SK-N-SH (cell line): ENCODE results near the gene MISFA. TPM values are rescaled to one million over a fixed set of nuclear protein-coding genes. Genes with fewer than 3 reads are reported as not detected.

ENCODE experiments used
- CTCF ChIA-PET: fragments of 300-600, 350-600 bp; formaldehyde crosslinking; extraction: SDS; loops from one replicate; lab custom pipeline; 2021; lab: Yijun Ruan, JAX
- POLR2A ChIA-PET: fragments of 350-600 bp; sonication (Branson Sonifier 250); formaldehyde crosslinking; extraction: SDS; loops from one replicate; lab custom pipeline; 2020; ENCODE audit warnings: antibody characterized with exemption, inconsistent platforms; lab: Yijun Ruan, JAX
- DNase-seq: peaks from one replicate; pipeline ENCODE4 v3.0.0; 2012
- H2AFZ ChIP-seq: fragments of 200-600 bp; sonication (generic); 2 replicates; pipeline ENCODE4 v1.8.1; 2016; ENCODE audit warnings: antibody characterized with exemption, mild to moderate bottlenecking, low read depth
- H3F3A ChIP-seq: fragments of 200-600 bp; sonication (generic); replicated peaks from 2 replicates; pipeline ENCODE3; 2016; ENCODE audit warnings: antibody characterized with exemption, mild to moderate bottlenecking; ENCODE audit not compliant: insufficient read depth
- H3K27ac ChIP-seq, 2 experiments: fragments of 200-500 bp in 1 of 2; fragments of 200-600 bp in 1 of 2; sonication (Bioruptor generic) in 1 of 2; sonication (generic), shearing (Covaris generic) in 1 of 2; 2 replicates each; pipeline versions ENCODE4 v1.5.1 to v1.6.1; 2014 to 2016; ENCODE audit warnings: low read depth in 2 of 2, inconsistent platforms in 1 of 2, low read length in 1 of 2, mild to moderate bottlenecking in 1 of 2, mixed read lengths in 1 of 2
- H3K27me3 ChIP-seq: fragments of 200-600 bp; sonication (generic), shearing (Covaris generic); 2 replicates; pipeline ENCODE4 v1.6.1; 2016; ENCODE audit warnings: mixed run types; ENCODE audit not compliant: insufficient read depth
- H3K36me3 ChIP-seq, 2 experiments: fragments of 200-500 bp in 1 of 2; fragments of 200-600 bp in 1 of 2; sonication (Bioruptor generic) in 1 of 2; sonication (generic) in 1 of 2; replicated peaks in 1 of 2; 2 replicates each; pipeline versions ENCODE3 to v1.5.1; 2014 to 2016; ENCODE audit warnings: low read length in 1 of 2, mild to moderate bottlenecking in 1 of 2; ENCODE audit not compliant: insufficient read depth in 2 of 2, control insufficient read depth in 1 of 2
- H3K4me1 ChIP-seq, 2 experiments: fragments of 200-500 bp in 1 of 2; fragments of 200-600 bp in 1 of 2; sonication (Bioruptor generic) in 1 of 2; sonication (generic), shearing (Covaris generic) in 1 of 2; 2 replicates each; pipeline versions ENCODE4 v1.5.1 to v1.6.1; 2014 to 2016; ENCODE audit warnings: low read depth in 1 of 2, low read length in 1 of 2, mixed run types in 1 of 2; ENCODE audit not compliant: insufficient read depth in 2 of 2, control insufficient read depth in 1 of 2
- H3K4me2 ChIP-seq: fragments of 200-600 bp; sonication (generic), shearing (Covaris generic); 2 replicates; pipeline ENCODE4 v1.6.1; 2017; ENCODE audit warnings: mixed run types
- H3K4me3 ChIP-seq, 2 experiments: fragments of 200-500 bp in 1 of 2; fragments of 200-600 bp in 1 of 2; sonication (Bioruptor generic) in 1 of 2; sonication (generic), shearing (Covaris generic) in 1 of 2; 2 replicates each; pipeline versions ENCODE4 v1.5.1 to v1.8.1; 2014 to 2016; ENCODE audit warnings: low read depth in 2 of 2, inconsistent platforms in 1 of 2, low read length in 1 of 2, mild to moderate bottlenecking in 1 of 2, mixed read lengths in 1 of 2, moderate library complexity in 1 of 2
- H3K79me2 ChIP-seq: fragments of 200-600 bp; sonication (generic); 2 replicates; pipeline ENCODE4 v1.8.1; 2017; ENCODE audit warnings: mild to moderate bottlenecking; ENCODE audit not compliant: insufficient read depth
- H3K9ac ChIP-seq: fragments of 200-600 bp; sonication (generic); 2 replicates; pipeline ENCODE4 v1.6.1; 2017; ENCODE audit warnings: mixed run types
- H3K9me2 ChIP-seq: fragments of 200-600 bp; sonication (generic); 2 replicates; pipeline ENCODE4 v1.6.1; 2017; ENCODE audit warnings: mixed run types
- H3K9me3 ChIP-seq: fragments of 200-600 bp; sonication (generic); 2 replicates; pipeline ENCODE4 v1.6.1; 2017; ENCODE audit warnings: mixed run types, mild to moderate bottlenecking, moderate library complexity
- H4K20me1 ChIP-seq: fragments of 200-600 bp; sonication (generic); 2 replicates; pipeline ENCODE4 v1.6.1; 2017; ENCODE audit warnings: mild to moderate bottlenecking, mixed run types; ENCODE audit not compliant: insufficient read depth
- ELF1 ChIP-seq: IDR thresholded peaks from 2 replicates; pipeline ENCODE4 v1.4.0; 2012
- EP300 ChIP-seq, 2 experiments: IDR thresholded peaks; 2 replicates each; pipeline versions ENCODE4 v1.4.0 to v1.6.1; 2012; ENCODE audit warnings: borderline replicate concordance in 1 of 2, low read depth in 1 of 2, low read length in 1 of 2
- FOSL2 ChIP-seq: IDR thresholded peaks from 2 replicates; pipeline ENCODE4 v1.4.0; 2012; ENCODE audit warnings: low read depth, mild to moderate bottlenecking, moderate library complexity, borderline replicate concordance
- FOXJ3 ChIP-seq: sonication (generic); formaldehyde crosslinking; IDR thresholded peaks from 2 replicates; pipeline ENCODE4 v1.5.1; 2020; ENCODE audit warnings: mild to moderate bottlenecking, missing genetic modification reagents
- FOXM1 ChIP-seq: IDR thresholded peaks from 2 replicates; pipeline ENCODE4 v1.4.0; 2012; ENCODE audit warnings: low read depth, mild to moderate bottlenecking
- GABPA ChIP-seq: IDR thresholded peaks from 2 replicates; pipeline ENCODE4 v1.4.0; 2012; ENCODE audit warnings: low read depth, mild to moderate bottlenecking
- GATA2 ChIP-seq: sonication (generic); formaldehyde crosslinking; IDR thresholded peaks from 2 replicates; pipeline ENCODE4 v1.5.0; 2020; ENCODE audit warnings: mild to moderate bottlenecking, missing genetic modification reagents
- JUND ChIP-seq: IDR thresholded peaks from 2 replicates; pipeline ENCODE4 v1.4.0; 2012
- MEF2A ChIP-seq: IDR thresholded peaks from 2 replicates; pipeline ENCODE4 v1.4.0; 2012; ENCODE audit warnings: low read depth, borderline replicate concordance
- MXI1 ChIP-seq: IDR thresholded peaks from 2 replicates; pipeline ENCODE4 v1.6.1; 2012; ENCODE audit warnings: mild to moderate bottlenecking, low read depth, low read length, improper control_type of control experiment
- NRF1 ChIP-seq: IDR thresholded peaks from 2 replicates; pipeline ENCODE4 v1.6.1; 2012; ENCODE audit warnings: low read depth, mild to moderate bottlenecking, low read length
- POLR2AphosphoS5 ChIP-seq: IDR thresholded peaks from 2 replicates; pipeline ENCODE4 v1.6.1; 2012; ENCODE audit warnings: low read depth, low read length
- RAD21 ChIP-seq: IDR thresholded peaks from 2 replicates; pipeline ENCODE4 v1.6.1; 2012; ENCODE audit warnings: mild to moderate bottlenecking, low read length
- RCOR1 ChIP-seq: fragments of 150-350 bp; IDR thresholded peaks from 2 replicates; pipeline ENCODE4 v1.6.1; 2017; ENCODE audit warnings: antibody characterized with exemption, low read length
- RFX5 ChIP-seq: IDR thresholded peaks from 2 replicates; pipeline ENCODE4 v1.6.1; 2012; ENCODE audit warnings: mild to moderate bottlenecking, improper control_type of control experiment, low read length
- RXRA ChIP-seq: IDR thresholded peaks from 2 replicates; pipeline ENCODE4 v1.4.0; 2012; ENCODE audit warnings: low read depth, mild to moderate bottlenecking, borderline replicate concordance
- TAF1 ChIP-seq: IDR thresholded peaks from 2 replicates; pipeline ENCODE4 v1.6.1; 2012; ENCODE audit warnings: low read depth, mild to moderate bottlenecking, low read length, moderate library complexity, borderline replicate concordance
- TCF12 ChIP-seq: IDR thresholded peaks from 2 replicates; pipeline ENCODE4 v1.4.0; 2012
- polyA plus RNA-seq, 3 experiments: library from polyadenylated mRNA; depleted of rRNA; stranded (reverse); fragments of >200 nt; gene quantifications; 2 replicates each; pipeline ENCODE4 v1.2.3, GENCODE V29; 2012
- TF ChIP-seq, protein P1 (sequence below): IDR thresholded peaks from 2 replicates; pipeline ENCODE4 v1.6.1; 2012; ENCODE audit warnings: mild to moderate bottlenecking, low read depth, low read length, moderate library complexity
- TF ChIP-seq, protein P2 (sequence below): IDR thresholded peaks from 2 replicates; pipeline ENCODE4; 2012
- TF ChIP-seq, protein P3 (sequence below): fragments of 200-600 bp; sonication (generic); IDR thresholded peaks from 2 replicates; pipeline ENCODE4 v1.6.1; 2017; ENCODE audit warnings: antibody characterized with exemption, mild to moderate bottlenecking, moderate library complexity
- TF ChIP-seq, protein P4 (sequence below): IDR thresholded peaks from 2 replicates; pipeline ENCODE4 v1.4.0; 2012; ENCODE audit warnings: low read depth, borderline replicate concordance

Gene MISFA
- polyA plus RNA-seq, 1 of the 3 experiments (the other 2 are of a cell fraction), result 2.4 TPM

DNA sequence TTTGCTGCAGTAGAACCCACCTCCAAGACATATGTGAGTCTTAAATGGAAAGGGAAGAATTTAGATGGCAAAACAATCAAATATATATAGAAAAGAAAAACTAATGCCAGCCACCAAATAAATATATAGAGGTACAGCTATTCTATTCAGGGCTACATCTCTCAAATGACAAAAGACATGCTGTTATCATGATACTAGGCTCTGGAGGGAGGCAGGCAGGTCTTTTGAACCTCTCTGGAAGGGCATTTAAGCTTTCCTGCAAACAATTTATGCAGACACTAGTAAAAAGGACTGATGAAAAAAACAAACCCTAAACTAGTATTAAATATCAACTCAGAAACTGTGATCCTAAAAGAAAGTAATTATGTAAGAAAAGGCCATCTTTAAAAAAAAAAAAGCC, 35.4 kb upstream of the MISFA start (continued):
- TF ChIP-seq, protein P1, sequence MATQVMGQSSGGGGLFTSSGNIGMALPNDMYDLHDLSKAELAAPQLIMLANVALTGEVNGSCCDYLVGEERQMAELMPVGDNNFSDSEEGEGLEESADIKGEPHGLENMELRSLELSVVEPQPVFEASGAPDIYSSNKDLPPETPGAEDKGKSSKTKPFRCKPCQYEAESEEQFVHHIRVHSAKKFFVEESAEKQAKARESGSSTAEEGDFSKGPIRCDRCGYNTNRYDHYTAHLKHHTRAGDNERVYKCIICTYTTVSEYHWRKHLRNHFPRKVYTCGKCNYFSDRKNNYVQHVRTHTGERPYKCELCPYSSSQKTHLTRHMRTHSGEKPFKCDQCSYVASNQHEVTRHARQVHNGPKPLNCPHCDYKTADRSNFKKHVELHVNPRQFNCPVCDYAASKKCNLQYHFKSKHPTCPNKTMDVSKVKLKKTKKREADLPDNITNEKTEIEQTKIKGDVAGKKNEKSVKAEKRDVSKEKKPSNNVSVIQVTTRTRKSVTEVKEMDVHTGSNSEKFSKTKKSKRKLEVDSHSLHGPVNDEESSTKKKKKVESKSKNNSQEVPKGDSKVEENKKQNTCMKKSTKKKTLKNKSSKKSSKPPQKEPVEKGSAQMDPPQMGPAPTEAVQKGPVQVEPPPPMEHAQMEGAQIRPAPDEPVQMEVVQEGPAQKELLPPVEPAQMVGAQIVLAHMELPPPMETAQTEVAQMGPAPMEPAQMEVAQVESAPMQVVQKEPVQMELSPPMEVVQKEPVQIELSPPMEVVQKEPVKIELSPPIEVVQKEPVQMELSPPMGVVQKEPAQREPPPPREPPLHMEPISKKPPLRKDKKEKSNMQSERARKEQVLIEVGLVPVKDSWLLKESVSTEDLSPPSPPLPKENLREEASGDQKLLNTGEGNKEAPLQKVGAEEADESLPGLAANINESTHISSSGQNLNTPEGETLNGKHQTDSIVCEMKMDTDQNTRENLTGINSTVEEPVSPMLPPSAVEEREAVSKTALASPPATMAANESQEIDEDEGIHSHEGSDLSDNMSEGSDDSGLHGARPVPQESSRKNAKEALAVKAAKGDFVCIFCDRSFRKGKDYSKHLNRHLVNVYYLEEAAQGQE, result no peak
- TF ChIP-seq NRF1 (no peak), RAD21 (no peak), MXI1 (no peak), GABPA (no peak), FOSL2 (no peak)
- TF ChIP-seq, protein P2, sequence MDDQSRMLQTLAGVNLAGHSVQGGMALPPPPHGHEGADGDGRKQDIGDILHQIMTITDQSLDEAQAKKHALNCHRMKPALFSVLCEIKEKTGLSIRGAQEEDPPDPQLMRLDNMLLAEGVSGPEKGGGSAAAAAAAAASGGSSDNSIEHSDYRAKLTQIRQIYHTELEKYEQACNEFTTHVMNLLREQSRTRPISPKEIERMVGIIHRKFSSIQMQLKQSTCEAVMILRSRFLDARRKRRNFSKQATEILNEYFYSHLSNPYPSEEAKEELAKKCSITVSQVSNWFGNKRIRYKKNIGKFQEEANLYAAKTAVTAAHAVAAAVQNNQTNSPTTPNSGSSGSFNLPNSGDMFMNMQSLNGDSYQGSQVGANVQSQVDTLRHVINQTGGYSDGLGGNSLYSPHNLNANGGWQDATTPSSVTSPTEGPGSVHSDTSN, result no peak
- TF ChIP-seq, protein P3, sequence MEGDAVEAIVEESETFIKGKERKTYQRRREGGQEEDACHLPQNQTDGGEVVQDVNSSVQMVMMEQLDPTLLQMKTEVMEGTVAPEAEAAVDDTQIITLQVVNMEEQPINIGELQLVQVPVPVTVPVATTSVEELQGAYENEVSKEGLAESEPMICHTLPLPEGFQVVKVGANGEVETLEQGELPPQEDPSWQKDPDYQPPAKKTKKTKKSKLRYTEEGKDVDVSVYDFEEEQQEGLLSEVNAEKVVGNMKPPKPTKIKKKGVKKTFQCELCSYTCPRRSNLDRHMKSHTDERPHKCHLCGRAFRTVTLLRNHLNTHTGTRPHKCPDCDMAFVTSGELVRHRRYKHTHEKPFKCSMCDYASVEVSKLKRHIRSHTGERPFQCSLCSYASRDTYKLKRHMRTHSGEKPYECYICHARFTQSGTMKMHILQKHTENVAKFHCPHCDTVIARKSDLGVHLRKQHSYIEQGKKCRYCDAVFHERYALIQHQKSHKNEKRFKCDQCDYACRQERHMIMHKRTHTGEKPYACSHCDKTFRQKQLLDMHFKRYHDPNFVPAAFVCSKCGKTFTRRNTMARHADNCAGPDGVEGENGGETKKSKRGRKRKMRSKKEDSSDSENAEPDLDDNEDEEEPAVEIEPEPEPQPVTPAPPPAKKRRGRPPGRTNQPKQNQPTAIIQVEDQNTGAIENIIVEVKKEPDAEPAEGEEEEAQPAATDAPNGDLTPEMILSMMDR, result no peak
- TF ChIP-seq, protein P4, sequence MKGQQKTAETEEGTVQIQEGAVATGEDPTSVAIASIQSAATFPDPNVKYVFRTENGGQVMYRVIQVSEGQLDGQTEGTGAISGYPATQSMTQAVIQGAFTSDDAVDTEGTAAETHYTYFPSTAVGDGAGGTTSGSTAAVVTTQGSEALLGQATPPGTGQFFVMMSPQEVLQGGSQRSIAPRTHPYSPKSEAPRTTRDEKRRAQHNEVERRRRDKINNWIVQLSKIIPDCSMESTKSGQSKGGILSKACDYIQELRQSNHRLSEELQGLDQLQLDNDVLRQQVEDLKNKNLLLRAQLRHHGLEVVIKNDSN, result no peak

DNA sequence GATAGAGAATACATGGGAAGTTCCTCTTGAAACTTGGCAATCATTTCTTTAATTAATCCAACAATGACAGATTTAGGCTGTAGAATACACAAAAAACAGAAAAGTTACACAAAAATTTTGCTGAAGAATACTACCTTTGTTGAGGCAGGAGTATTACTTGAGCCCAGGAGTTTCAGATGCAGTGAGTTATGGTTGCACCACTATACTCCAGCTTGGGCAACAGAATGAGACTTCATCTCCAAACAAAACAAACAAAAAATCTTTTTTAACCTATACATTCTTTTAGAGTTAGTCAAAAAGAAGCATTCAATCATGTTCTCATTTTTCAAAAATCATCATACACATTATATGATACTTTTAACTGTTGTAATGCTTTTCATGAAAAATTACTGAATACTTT, 33.2 kb upstream of the MISFA start:
- Histone ChIP-seq H3K9me2 (no peaks in the 10 kb centered on the region), H3K4me1 (no peaks in the 10 kb centered on the region), H4K20me1 (no peaks in the 10 kb centered on the region), H3K27me3 (no peaks in the 10 kb centered on the region), H3K79me2 (no peaks in the 10 kb centered on the region), H3K9me3 (no peaks in the 10 kb centered on the region), H3K27ac (no peak overlapping the region), H3K9ac (no peak overlapping the region), H3K4me2 (no peak overlapping the region), H3K36me3 (peaks cover 18 to 68% of the 10 kb centered on the region in 2 experiments), H2AFZ (no peak overlapping the region), H3K4me3 (no peak overlapping the region), H3F3A (peaks cover 4% of the 10 kb centered on the region)
- CTCF ChIA-PET, result no interaction called here
- POLR2A ChIA-PET, result no interaction called here
- no peak for DNase-seq
- TF ChIP-seq TAF1, result no peak
- no peak for TF ChIP-seq MEF2A
- no peak for TF ChIP-seq JUND
- no peak for TF ChIP-seq MXI1
- TF ChIP-seq RXRA, result no peak
- TF ChIP-seq TCF12, result no peak
- no peak for TF ChIP-seq GABPA
- TF ChIP-seq FOXM1, result no peak
- no peak for TF ChIP-seq POLR2AphosphoS5
- TF ChIP-seq FOXJ3, result no peak
- no peak for TF ChIP-seq RAD21
- no peak for TF ChIP-seq FOSL2
- TF ChIP-seq, protein P4, result no peak
- TF ChIP-seq ELF1, result no peak
- TF ChIP-seq GATA2 (CRISPR knock-in tag), result no peak
- TF ChIP-seq EP300 (IDR thresholded peaks at IDR 0.05; ENCODE audit: borderline replicate concordance in 1 of 2, low read depth in 1 of 2, low read length in 1 of 2), result no peak
- TF ChIP-seq RFX5, result no peak
- no peak for TF ChIP-seq RCOR1
